MM.1S (cell line): ENCODE data around the gene CLDN7.

Experiments used
- EZH2 ChIP-seq: fragments of 300-600 bp; sonication (generic); optimal IDR thresholded peaks from 2 replicates; pipeline ENCODE3; 2017; ENCODE audit warnings: low read depth, mild to moderate bottlenecking, antibody characterized with exemption, low read length, mixed read lengths
- TF ChIP-seq, protein P1 (sequence below): fragments of 300-600 bp; sonication (generic); IDR thresholded peaks from 2 replicates; pipeline ENCODE4 v1.5.1; 2016; ENCODE audit warnings: antibody characterized with exemption, low read length, mixed read lengths

DNA sequence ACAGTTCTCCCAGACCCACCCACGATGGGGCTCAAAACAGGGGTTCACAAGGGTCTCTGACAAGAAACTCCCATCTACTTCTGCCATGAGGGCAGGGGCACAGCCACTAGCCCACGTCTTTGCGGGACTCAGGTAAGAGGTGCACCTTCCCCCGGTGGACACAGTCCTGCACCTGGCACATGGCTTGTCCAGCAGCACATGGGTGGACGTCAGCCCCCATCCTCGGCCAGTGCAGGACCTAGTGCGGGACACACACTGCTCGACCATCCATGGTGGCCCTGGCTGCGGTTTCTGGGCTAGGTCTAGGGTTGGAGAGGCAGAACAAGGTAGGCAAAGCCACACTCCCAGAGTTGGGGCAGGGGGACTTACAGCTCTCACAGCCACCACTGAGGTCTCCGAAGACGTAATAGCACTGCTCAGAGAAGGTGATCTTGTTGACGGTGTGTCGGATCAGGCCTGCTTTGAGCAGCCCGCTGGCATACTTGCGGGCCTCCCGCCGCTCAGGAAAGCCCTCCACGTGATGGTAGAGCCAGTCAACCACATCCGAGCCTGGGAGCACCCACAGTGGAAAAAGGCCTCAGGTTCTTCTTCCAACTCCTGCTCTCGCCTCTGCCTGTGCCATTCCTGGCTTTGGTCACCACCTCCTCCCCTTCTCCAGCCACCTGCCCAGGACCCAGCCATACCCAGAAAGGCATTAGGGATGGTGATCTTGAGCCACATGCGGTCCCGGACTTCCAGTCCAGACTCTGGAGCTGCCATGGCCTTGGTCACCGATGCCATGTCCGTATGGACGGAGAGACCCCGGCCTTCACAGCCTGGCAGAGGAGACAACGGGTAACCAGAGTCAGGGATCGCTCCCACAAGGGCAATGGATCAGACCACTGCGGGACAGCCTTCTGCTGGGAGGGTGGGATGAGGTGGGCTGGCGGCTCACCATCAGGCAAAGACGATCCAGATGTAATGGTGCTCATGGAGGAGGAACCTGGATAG, 35.3 kb downstream of the CLDN7 start:
- TF ChIP-seq EZH2 = no peak
- TF ChIP-seq, protein P1, sequence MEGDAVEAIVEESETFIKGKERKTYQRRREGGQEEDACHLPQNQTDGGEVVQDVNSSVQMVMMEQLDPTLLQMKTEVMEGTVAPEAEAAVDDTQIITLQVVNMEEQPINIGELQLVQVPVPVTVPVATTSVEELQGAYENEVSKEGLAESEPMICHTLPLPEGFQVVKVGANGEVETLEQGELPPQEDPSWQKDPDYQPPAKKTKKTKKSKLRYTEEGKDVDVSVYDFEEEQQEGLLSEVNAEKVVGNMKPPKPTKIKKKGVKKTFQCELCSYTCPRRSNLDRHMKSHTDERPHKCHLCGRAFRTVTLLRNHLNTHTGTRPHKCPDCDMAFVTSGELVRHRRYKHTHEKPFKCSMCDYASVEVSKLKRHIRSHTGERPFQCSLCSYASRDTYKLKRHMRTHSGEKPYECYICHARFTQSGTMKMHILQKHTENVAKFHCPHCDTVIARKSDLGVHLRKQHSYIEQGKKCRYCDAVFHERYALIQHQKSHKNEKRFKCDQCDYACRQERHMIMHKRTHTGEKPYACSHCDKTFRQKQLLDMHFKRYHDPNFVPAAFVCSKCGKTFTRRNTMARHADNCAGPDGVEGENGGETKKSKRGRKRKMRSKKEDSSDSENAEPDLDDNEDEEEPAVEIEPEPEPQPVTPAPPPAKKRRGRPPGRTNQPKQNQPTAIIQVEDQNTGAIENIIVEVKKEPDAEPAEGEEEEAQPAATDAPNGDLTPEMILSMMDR = no peak
